GM12875 (cell line): ENCODE measurements around the gene KRTAP17-1.

ENCODE experiments used
- H3K4me3 ChIP-seq: one replicate; pipeline ENCODE4 v1.5.1; 2011; ENCODE audit warnings: low read depth, low read length, control low read depth
- CTCF ChIP-seq: IDR thresholded peaks from 2 replicates; pipeline ENCODE4 v1.5.1; 2011; ENCODE audit warnings: low read depth, mild to moderate bottlenecking, control low read depth, inconsistent platforms, low read length, moderate library complexity, borderline replicate concordance; ENCODE audit not compliant: insufficient read depth

Gene KRTAP17-1

GRCh38 chr17:41338961-41339485, 23.5 kb upstream of the KRTAP17-1 start:
- no peak for TF ChIP-seq CTCF
- H3K4me3 ChIP-seq: no peak overlapping the region

- no peak overlapping the region for H3K4me3 ChIP-seq
- no peak for TF ChIP-seq CTCF
Measured at GRCh38 chr17:41335747-41336146, 20.2 kb upstream of the KRTAP17-1 start.

- H3K4me3 ChIP-seq: no peak overlapping the region
- TF ChIP-seq CTCF: no peak
Measured at GRCh38 chr17:41334385-41335305, 19.1 kb upstream of the KRTAP17-1 start.

- TF ChIP-seq CTCF: no peak
- no peak overlapping the region for H3K4me3 ChIP-seq
Measured at GRCh38 chr17:41333836-41334235, 18.3 kb upstream of the KRTAP17-1 start.

- H3K4me3 ChIP-seq: no peak overlapping the region
- no peak for TF ChIP-seq CTCF
Measured at GRCh38 chr17:41333098-41333497, 17.6 kb upstream of the KRTAP17-1 start.

- no peak overlapping the region for H3K4me3 ChIP-seq
- no peak for TF ChIP-seq CTCF
Measured at GRCh38 chr17:41332239-41332638, 16.7 kb upstream of the KRTAP17-1 start.

GRCh38 chr17:41331606-41332005, 16.1 kb upstream of the KRTAP17-1 start:
- no peak overlapping the region for H3K4me3 ChIP-seq
- no peak for TF ChIP-seq CTCF
